ENCODE results near the gene CFD. TPM values are rescaled to one million over a fixed set of nuclear protein-coding genes. Genes with fewer than 3 reads are reported as not detected.

The CFD gene
- total RNA-seq, 4 donors from 2014 or later, result 52.2 to 883 (median 129) TPM

GRCh38 chr19:827314-827709 is 32.2 kb upstream of the CFD start:
- Histone ChIP-seq H3K4me3 (no peak overlapping the region), H3K9me3 (no peaks in the 10 kb centered on the region), H3K27me3 (peaks cover 0 to 80% (median 5%) of the 10 kb centered on the region in 4 donors), H3K4me1 (peaks cover 0 to 10% (median 1%) of the 10 kb centered on the region in 3 donors), H3K36me3 (no peaks in the 10 kb centered on the region), H3K27ac (no peak overlapping the region)
- no peak for DNase-seq
- TF ChIP-seq POLR2A (IDR thresholded peaks at IDR 0.05) (no peak), CTCF (IDR thresholded peaks at IDR 0.05) (no peak)
- intact Hi-C loops (cut with DNase I), result no loop called here
- 85 to 86% methylated on average over 10 of the region's 11 CpGs for WGBS, 2 donors

- no peak for DNase-seq
- Histone ChIP-seq H3K27ac (no peak within 1 kb of the TSS), H3K27me3 (peaks cover 0 to 78% (median 3%) of the 10 kb centered on the region in 4 donors)
Observed at GRCh38 chr19:827710-828321, 31.6 kb upstream of the CFD start, which contains the start of gene AZU1. AZU1 (plus strand) TSS chr19:827837; CDS start chr19:827847, 10 bp downstream.

GRCh38 chr19:829129-829758 is 30.2 kb upstream of the CFD start:
- no peak for DNase-seq
- H3K9me3 ChIP-seq, result no peaks in the 10 kb centered on the region
- H3K4me3 ChIP-seq, result no peak overlapping the region
- no peak for TF ChIP-seq CTCF (IDR thresholded peaks at IDR 0.05)
- TF ChIP-seq POLR2A (IDR thresholded peaks at IDR 0.05), result no peak
- H3K4me1 ChIP-seq, result peaks cover 0 to 6% (median 0%) of the 10 kb centered on the region in 3 donors
- H3K27ac ChIP-seq, result no peak overlapping the region
- H3K27me3 ChIP-seq, result peaks cover 0 to 74% (median 0%) of the 10 kb centered on the region in 4 donors
- H3K36me3 ChIP-seq, result no peaks in the 10 kb centered on the region
- intact Hi-C loops (cut with DNase I), result no loop called here
- 45 to 62% methylated on average over 10 of the region's 18 CpGs for WGBS, 2 donors

More at GRCh38 chr19:827710-828321, 31.6 kb upstream of the CFD start, which contains the start of gene AZU1:
- TF ChIP-seq POLR2A (IDR thresholded peaks at IDR 0.05) (no peak), CTCF (IDR thresholded peaks at IDR 0.05) (no peak)
- 20 to 43% methylated on average over 1 to 3 of the region's 33 CpGs for WGBS, 2 donors
- H3K4me3 ChIP-seq, result no peak within 1 kb of the TSS
- H3K36me3 ChIP-seq, result no peaks in the 10 kb centered on the region
- H3K4me1 ChIP-seq, result peaks cover 0 to 6% (median 0%) of the 10 kb centered on the region in 3 donors
- intact Hi-C loops (cut with DNase I), result no loop called here
- no peaks in the 10 kb centered on the region for H3K9me3 ChIP-seq

- DNase-seq, result no peak
- Histone ChIP-seq H3K4me3 (no peak overlapping the region), H3K27ac (no peak overlapping the region), H3K4me1 (peaks cover 0 to 6% (median 0%) of the 10 kb centered on the region in 3 donors), H3K36me3 (no peaks in the 10 kb centered on the region), H3K9me3 (no peaks in the 10 kb centered on the region), H3K27me3 (peaks cover 0 to 83% (median 2%) of the 10 kb centered on the region in 4 donors)
- intact Hi-C loops (cut with DNase I), result no loop called here
- TF ChIP-seq POLR2A (IDR thresholded peaks at IDR 0.05), result no peak
- no peak for TF ChIP-seq CTCF (IDR thresholded peaks at IDR 0.05)
- 37 to 53% methylated on average over 3 to 5 of the region's 38 CpGs for WGBS, 2 donors
Observed at GRCh38 chr19:831407-832369, 27.8 kb upstream of the CFD start.

Measured in esophagus squamous epithelium (tissue), 5 donors.